NT2/D1 (cell line): ENCODE measurements around the gene RIPOR3.

ENCODE experiments used
- SUZ12 ChIP-seq: IDR thresholded peaks from 2 replicates; pipeline ENCODE4 v1.6.1; 2011; ENCODE audit not compliant: insufficient read length, insufficient read depth; ENCODE audit errors: extremely low read depth
- YY1 ChIP-seq: IDR thresholded peaks from 2 replicates; pipeline ENCODE4 v1.6.1; 2011; ENCODE audit not compliant: insufficient read length, insufficient read depth
- ZNF274 ChIP-seq: IDR thresholded peaks from 2 replicates; pipeline ENCODE4 v1.6.1; 2011; ENCODE audit warnings: mild to moderate bottlenecking, low read depth, low read length

DNA sequence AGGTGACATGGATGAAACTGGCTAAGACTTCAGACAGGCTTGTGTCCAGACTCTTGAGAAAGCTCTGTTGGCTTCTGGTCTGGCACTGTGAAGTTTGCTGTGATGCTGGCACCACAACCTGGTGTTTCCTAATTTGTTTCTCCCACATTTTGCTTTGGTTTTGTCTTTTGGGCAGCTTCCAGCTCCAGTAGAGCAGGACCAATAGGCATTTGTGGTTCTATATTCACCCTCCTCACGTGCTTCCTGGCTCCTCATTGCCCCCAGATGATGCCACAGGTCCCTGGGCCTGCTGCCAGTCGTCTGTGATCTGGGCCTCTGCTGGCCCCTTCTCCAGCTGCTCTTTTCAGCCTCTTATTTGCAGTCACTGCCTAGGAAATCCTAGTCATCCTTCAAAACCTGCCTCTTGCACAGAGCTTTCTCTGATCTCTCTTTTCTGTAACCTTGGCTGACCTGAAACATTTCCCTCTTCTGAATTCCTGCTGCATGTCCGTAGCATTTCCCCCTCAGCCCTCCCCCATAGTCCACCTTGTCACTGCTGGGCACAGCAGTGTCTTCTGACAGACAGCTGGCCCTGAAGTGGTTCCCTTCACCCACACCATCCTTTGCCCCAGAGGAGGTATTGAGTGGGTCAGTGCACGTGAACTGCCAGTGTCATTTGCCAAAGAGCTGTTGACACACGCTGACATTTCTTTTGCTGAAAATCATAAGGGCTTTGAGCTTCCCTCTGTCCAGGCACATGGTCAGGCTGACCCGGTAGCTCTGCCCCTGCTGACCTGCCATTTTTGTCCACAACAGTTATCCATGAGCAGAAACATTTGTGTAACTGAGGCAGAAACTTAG is 118.2 kb downstream of the RIPOR3 start:
- TF ChIP-seq SUZ12, result no peak
- no peak for TF ChIP-seq YY1
- no peak for TF ChIP-seq ZNF274
